ENCODE data around the gene PLCB1.

GRCh38 chr20:8161264-8162071, 29.4 kb downstream of the PLCB1 start:
- TF ChIP-seq CTCF (IDR thresholded peaks at IDR 0.05; ENCODE audit: insufficient read depth, low read depth, low read length) (no peak), EZH2 (IDR thresholded peaks at IDR 0.05; ENCODE audit: insufficient read depth, low read length) (no peak)

Data from astrocyte (in vitro differentiated cells and primary cell).